HG02623 (cell line): ENCODE measurements around the gene PARS2.
A peak's percentile ranks its signal among the peaks of the same experiment; 100 is the strongest.

Experiments
- ATAC-seq: cut with Tn5 transposase; IDR thresholded peaks from one replicate; pipeline ENCODE4 v1.9.1; 2021; ENCODE audit warnings: moderate library complexity; ENCODE audit not compliant: unreplicated experiment

Gene PARS2

GRCh38 chr1:54742282-54742681 lies 22.0 kb downstream of the PARS2 start:
- no peak for ATAC-seq

- ATAC-seq: no peak
Measured at GRCh38 chr1:54741531-54741930, 22.8 kb downstream of the PARS2 start.

GRCh38 chr1:54738244-54738643 lies 26.1 kb downstream of the PARS2 start:
- no peak for ATAC-seq

GRCh38 chr1:54736685-54737084 lies 27.6 kb downstream of the PARS2 start:
- ATAC-seq: no peak

- no peak for ATAC-seq
Measured at GRCh38 chr1:54728027-54728426, 36.3 kb downstream of the PARS2 start.

GRCh38 chr1:54724771-54725170 lies 39.6 kb downstream of the PARS2 start:
- ATAC-seq: no peak

- no peak for ATAC-seq
Measured at GRCh38 chr1:54723985-54724384, 40.3 kb downstream of the PARS2 start.

- no peak for ATAC-seq
Measured at GRCh38 chr1:54721719-54722118, 42.6 kb downstream of the PARS2 start.

GRCh38 chr1:54716299-54717047 lies 47.9 kb downstream of the PARS2 start:
- ATAC-seq: no peak

- peak; percentile 95 for ATAC-seq
Measured at GRCh38 chr1:54715493-54716298, 48.6 kb downstream of the PARS2 start, which contains the start of gene TTC4. TSS of gene TTC4 (plus strand) at chr1:54715861. CDS start at chr1:54715909, 48 bp downstream.

GRCh38 chr1:54714881-54715492 lies 49.3 kb downstream of the PARS2 start:
- ATAC-seq: no peak

- ATAC-seq: no peak
Measured at GRCh38 chr1:54711536-54711935, 52.8 kb downstream of the PARS2 start.

GRCh38 chr1:54710841-54711240 lies 53.5 kb downstream of the PARS2 start:
- no peak for ATAC-seq

GRCh38 chr1:54710434-54710833 lies 53.9 kb downstream of the PARS2 start:
- no peak for ATAC-seq

- no peak for ATAC-seq
Measured at GRCh38 chr1:54709547-54710292, 54.6 kb downstream of the PARS2 start.

GRCh38 chr1:54708385-54708784 lies 55.9 kb downstream of the PARS2 start:
- no peak for ATAC-seq
